DOHH2 (cell line): ENCODE measurements around the gene MACC1.

Experiments used
- H3F3A ChIP-seq: fragments of 200-600 bp; sonication (generic), shearing (Covaris generic); 2 replicates; pipeline ENCODE4 v1.6.0; 2016; ENCODE audit warnings: antibody characterized with exemption, mild to moderate bottlenecking; ENCODE audit not compliant: control insufficient read depth, insufficient read depth
- H3K27ac ChIP-seq: fragments of 200-600 bp; sonication (generic); 2 replicates; pipeline ENCODE4 v1.5.1; 2014; ENCODE audit warnings: low read depth, mild to moderate bottlenecking, low read length, moderate library complexity
- H3K27me3 ChIP-seq: fragments of 200-600 bp; sonication (generic); 2 replicates; pipeline ENCODE4 v1.6.1; 2014; ENCODE audit warnings: mild to moderate bottlenecking, low read length, mixed read lengths; ENCODE audit not compliant: control insufficient read depth
- H3K36me3 ChIP-seq: fragments of 200-600 bp; sonication (generic); 2 replicates; pipeline ENCODE4 v1.6.1; 2014; ENCODE audit warnings: mild to moderate bottlenecking, low read length, moderate library complexity, mixed read lengths; ENCODE audit not compliant: control insufficient read depth
- H3K4me1 ChIP-seq: fragments of 200-600 bp; sonication (generic); 2 replicates; pipeline ENCODE4 v1.6.1; 2014; ENCODE audit warnings: mild to moderate bottlenecking, low read length, mixed read lengths; ENCODE audit not compliant: control insufficient read depth
- H3K4me2 ChIP-seq: fragments of 200-600 bp; sonication (generic); 2 replicates; pipeline ENCODE4 v1.6.0; 2014; ENCODE audit warnings: mild to moderate bottlenecking, low read length, moderate library complexity
- H3K4me3 ChIP-seq: fragments of 200-600 bp; sonication (generic); 2 replicates; pipeline ENCODE4 v1.5.1; 2014; ENCODE audit warnings: mild to moderate bottlenecking, low read length, mixed read lengths
- H3K79me2 ChIP-seq: fragments of 200-600 bp; sonication (generic); 2 replicates; pipeline ENCODE4 v1.6.1; 2014; ENCODE audit warnings: mild to moderate bottlenecking, low read length, mixed read lengths; ENCODE audit not compliant: control insufficient read depth
- H3K9me2 ChIP-seq: fragments of 200-600 bp; sonication (generic); replicated peaks from 2 replicates; pipeline ENCODE4 v1.6.1; 2014; ENCODE audit warnings: mild to moderate bottlenecking, low read length, mixed read lengths; ENCODE audit not compliant: control insufficient read depth
- H3K9me3 ChIP-seq: fragments of 200-600 bp; sonication (generic); 2 replicates; pipeline ENCODE4 v1.6.1; 2014; ENCODE audit warnings: antibody characterized with exemption, low read length, mixed read lengths; ENCODE audit not compliant: control insufficient read depth, insufficient read depth
- H4K20me1 ChIP-seq: fragments of 200-600 bp; sonication (generic); 2 replicates; pipeline ENCODE4 v1.6.0; 2014; ENCODE audit warnings: low read depth, mild to moderate bottlenecking, antibody characterized with exemption, low read length, moderate library complexity; ENCODE audit not compliant: control insufficient read depth, insufficient read depth
- CTCF ChIP-seq: fragments of 200-600 bp; sonication (generic); IDR thresholded peaks from one replicate; pipeline ENCODE4 v1.5.1; 2014; ENCODE audit warnings: antibody characterized with exemption, mild to moderate bottlenecking, low read depth, low read length; ENCODE audit not compliant: poor library complexity, severe bottlenecking
- EZH2phosphoT487 ChIP-seq: fragments of 200-600 bp; sonication (generic); IDR thresholded peaks from 2 replicates; pipeline ENCODE4 v1.6.1; 2017; ENCODE audit warnings: borderline replicate concordance, mild to moderate bottlenecking, antibody characterized with exemption, low read length, moderate library complexity, mixed read lengths

MACC1 gene

GRCh38 chr7:20227291-20227795, 10.2 kb upstream of the MACC1 start:
- H3K9me2 ChIP-seq, result no peaks in the 10 kb centered on the region
- no peaks in the 10 kb centered on the region for H3K36me3 ChIP-seq
- H3K27me3 ChIP-seq, result no peaks in the 10 kb centered on the region
- no peaks in the 10 kb centered on the region for H4K20me1 ChIP-seq
- no peak overlapping the region for H3K4me3 ChIP-seq
- H3K79me2 ChIP-seq, result no peaks in the 10 kb centered on the region
- H3K4me2 ChIP-seq, result no peak overlapping the region
- no peak overlapping the region for H3K27ac ChIP-seq
- no peaks in the 10 kb centered on the region for H3K9me3 ChIP-seq
- H3F3A ChIP-seq, result no peaks in the 10 kb centered on the region
- H3K4me1 ChIP-seq, result no peaks in the 10 kb centered on the region
- TF ChIP-seq CTCF, result no peak
- no peak for TF ChIP-seq EZH2phosphoT487

- Histone ChIP-seq H3K36me3 (no peaks in the 10 kb centered on the region), H3K4me2 (no peak overlapping the region), H3K79me2 (no peaks in the 10 kb centered on the region), H3F3A (no peaks in the 10 kb centered on the region), H3K4me1 (no peaks in the 10 kb centered on the region), H3K27me3 (no peaks in the 10 kb centered on the region), H3K27ac (no peak overlapping the region), H3K4me3 (no peak overlapping the region), H3K9me2 (no peaks in the 10 kb centered on the region), H4K20me1 (no peaks in the 10 kb centered on the region), H3K9me3 (no peaks in the 10 kb centered on the region)
- TF ChIP-seq CTCF (no peak), EZH2phosphoT487 (no peak)
These were observed 9.7 kb upstream of the MACC1 start for GRCh38 chr7:20226860-20227259.

- H3F3A ChIP-seq, result peaks cover 8% of the 10 kb centered on the region
- no peak overlapping the region for H3K4me2 ChIP-seq
- H3K27ac ChIP-seq, result no peak overlapping the region
- no peak for TF ChIP-seq EZH2phosphoT487
- TF ChIP-seq CTCF, result no peak
- no peaks in the 10 kb centered on the region for H3K27me3 ChIP-seq
- H3K9me3 ChIP-seq, result no peaks in the 10 kb centered on the region
- no peak overlapping the region for H3K4me3 ChIP-seq
- no peaks in the 10 kb centered on the region for H3K9me2 ChIP-seq
- no peaks in the 10 kb centered on the region for H4K20me1 ChIP-seq
- H3K4me1 ChIP-seq, result peaks cover 13% of the 10 kb centered on the region
- H3K79me2 ChIP-seq, result no peaks in the 10 kb centered on the region
- H3K36me3 ChIP-seq, result no peaks in the 10 kb centered on the region
These were observed 8.2 kb upstream of the MACC1 start for GRCh38 chr7:20225384-20225783.
